H1 (cell line): ENCODE data around the gene NFKBIL1.

Experiments
- ASH2L ChIP-seq: fragments of 200-600, 300-600 bp; sonication (generic); IDR thresholded peaks from one replicate; pipeline ENCODE4 v1.7.1; 2017; ENCODE audit warnings: low read length
- CBX8 ChIP-seq: fragments of 300-800, 300-1000 bp; sonication (generic); IDR thresholded peaks from 2 replicates; pipeline ENCODE4 v1.7.1; 2016; ENCODE audit warnings: low read depth, low read length, borderline replicate concordance
- CHD2 ChIP-seq: IDR thresholded peaks from 2 replicates; pipeline ENCODE4 v1.6.1; 2012; ENCODE audit warnings: low read length, improper control_type of control experiment
- CTCF ChIP-seq, 3 experiments: IDR thresholded peaks; 1 replicate in 2 of 3; 2 replicates in 1 of 3; pipeline versions ENCODE4 v1.5.1 to v1.6.1; 2011; ENCODE audit warnings: low read length in 3 of 3, mild to moderate bottlenecking in 3 of 3, inconsistent platforms in 2 of 3, low read depth in 1 of 3, moderate library complexity in 1 of 3; ENCODE audit not compliant: insufficient read depth in 1 of 3; ENCODE audit errors: control extremely low read depth in 1 of 3
- E2F6 ChIP-seq: IDR thresholded peaks from 2 replicates; pipeline ENCODE4 v1.6.1; 2012; ENCODE audit warnings: inconsistent platforms
- EP300 ChIP-seq, 2 experiments: IDR thresholded peaks; 1 replicate in 1 of 2; 2 replicates in 1 of 2; pipeline ENCODE4 v1.6.1; 2011 to 2012; ENCODE audit warnings: low read depth in 2 of 2, low read length in 2 of 2, mild to moderate bottlenecking in 2 of 2, borderline replicate concordance in 1 of 2, inconsistent platforms in 1 of 2, moderate library complexity in 1 of 2
- EZH2 ChIP-seq: fragments of 200-600 bp; sonication (generic); IDR thresholded peaks from 2 replicates; pipeline ENCODE4 v1.7.1; 2012; ENCODE audit warnings: low read depth, mild to moderate bottlenecking, moderate library complexity, low read length, inconsistent platforms; ENCODE audit not compliant: severe bottlenecking
- GABPA ChIP-seq: IDR thresholded peaks from 2 replicates; pipeline ENCODE4 v1.6.1; 2011; ENCODE audit warnings: mild to moderate bottlenecking, low read length, moderate library complexity, borderline replicate concordance; ENCODE audit not compliant: insufficient read depth
- HDAC2 ChIP-seq, 2 experiments: fragments of 300-600 bp in 1 of 2; sonication (generic) in 1 of 2; IDR thresholded peaks; 2 replicates each; pipeline ENCODE4 v1.6.1; 2011 to 2012; ENCODE audit warnings: low read depth in 2 of 2, low read length in 2 of 2, mild to moderate bottlenecking in 2 of 2, moderate library complexity in 2 of 2, borderline replicate concordance in 1 of 2, inconsistent platforms in 1 of 2
- POLR2A ChIP-seq, 2 experiments: IDR thresholded peaks; 1 replicate in 1 of 2; 2 replicates in 1 of 2; pipeline ENCODE4 v1.6.1; 2011; ENCODE audit warnings: low read depth in 2 of 2, low read length in 2 of 2, mild to moderate bottlenecking in 2 of 2; ENCODE audit errors: control extremely low read depth in 1 of 2
- POLR2AphosphoS5 ChIP-seq: IDR thresholded peaks from 2 replicates; pipeline ENCODE4 v1.6.1; 2011; ENCODE audit warnings: low read depth, low read length
- TCF12 ChIP-seq: IDR thresholded peaks from 2 replicates; pipeline ENCODE4 v1.6.1; 2011; ENCODE audit warnings: low read depth, mild to moderate bottlenecking, low read length
- ZNF274 ChIP-seq: IDR thresholded peaks from 2 replicates; pipeline ENCODE4 v1.7.0; 2012; ENCODE audit warnings: low read length, borderline replicate concordance; ENCODE audit errors: extremely low read depth
- TF ChIP-seq, protein P1 (sequence below): fragments of 300-600 bp; sonication (generic); IDR thresholded peaks from 2 replicates; pipeline ENCODE4 v1.7.1; 2012; ENCODE audit warnings: low read length, moderate library complexity, mild to moderate bottlenecking, inconsistent platforms; ENCODE audit not compliant: insufficient replicate concordance

- no peak for TF ChIP-seq CTCF (IDR thresholded peaks at IDR 0.05; ENCODE audit: control extremely low read depth in 1 of 3, insufficient read depth in 1 of 3, low read depth in 1 of 3, low read length in 3 of 3)
- no peak for TF ChIP-seq POLR2A (IDR thresholded peaks at IDR 0.05; ENCODE audit: control extremely low read depth in 1 of 2, low read depth in 2 of 2, low read length in 2 of 2)
- TF ChIP-seq ASH2L, result no peak
- TF ChIP-seq, protein P1, sequence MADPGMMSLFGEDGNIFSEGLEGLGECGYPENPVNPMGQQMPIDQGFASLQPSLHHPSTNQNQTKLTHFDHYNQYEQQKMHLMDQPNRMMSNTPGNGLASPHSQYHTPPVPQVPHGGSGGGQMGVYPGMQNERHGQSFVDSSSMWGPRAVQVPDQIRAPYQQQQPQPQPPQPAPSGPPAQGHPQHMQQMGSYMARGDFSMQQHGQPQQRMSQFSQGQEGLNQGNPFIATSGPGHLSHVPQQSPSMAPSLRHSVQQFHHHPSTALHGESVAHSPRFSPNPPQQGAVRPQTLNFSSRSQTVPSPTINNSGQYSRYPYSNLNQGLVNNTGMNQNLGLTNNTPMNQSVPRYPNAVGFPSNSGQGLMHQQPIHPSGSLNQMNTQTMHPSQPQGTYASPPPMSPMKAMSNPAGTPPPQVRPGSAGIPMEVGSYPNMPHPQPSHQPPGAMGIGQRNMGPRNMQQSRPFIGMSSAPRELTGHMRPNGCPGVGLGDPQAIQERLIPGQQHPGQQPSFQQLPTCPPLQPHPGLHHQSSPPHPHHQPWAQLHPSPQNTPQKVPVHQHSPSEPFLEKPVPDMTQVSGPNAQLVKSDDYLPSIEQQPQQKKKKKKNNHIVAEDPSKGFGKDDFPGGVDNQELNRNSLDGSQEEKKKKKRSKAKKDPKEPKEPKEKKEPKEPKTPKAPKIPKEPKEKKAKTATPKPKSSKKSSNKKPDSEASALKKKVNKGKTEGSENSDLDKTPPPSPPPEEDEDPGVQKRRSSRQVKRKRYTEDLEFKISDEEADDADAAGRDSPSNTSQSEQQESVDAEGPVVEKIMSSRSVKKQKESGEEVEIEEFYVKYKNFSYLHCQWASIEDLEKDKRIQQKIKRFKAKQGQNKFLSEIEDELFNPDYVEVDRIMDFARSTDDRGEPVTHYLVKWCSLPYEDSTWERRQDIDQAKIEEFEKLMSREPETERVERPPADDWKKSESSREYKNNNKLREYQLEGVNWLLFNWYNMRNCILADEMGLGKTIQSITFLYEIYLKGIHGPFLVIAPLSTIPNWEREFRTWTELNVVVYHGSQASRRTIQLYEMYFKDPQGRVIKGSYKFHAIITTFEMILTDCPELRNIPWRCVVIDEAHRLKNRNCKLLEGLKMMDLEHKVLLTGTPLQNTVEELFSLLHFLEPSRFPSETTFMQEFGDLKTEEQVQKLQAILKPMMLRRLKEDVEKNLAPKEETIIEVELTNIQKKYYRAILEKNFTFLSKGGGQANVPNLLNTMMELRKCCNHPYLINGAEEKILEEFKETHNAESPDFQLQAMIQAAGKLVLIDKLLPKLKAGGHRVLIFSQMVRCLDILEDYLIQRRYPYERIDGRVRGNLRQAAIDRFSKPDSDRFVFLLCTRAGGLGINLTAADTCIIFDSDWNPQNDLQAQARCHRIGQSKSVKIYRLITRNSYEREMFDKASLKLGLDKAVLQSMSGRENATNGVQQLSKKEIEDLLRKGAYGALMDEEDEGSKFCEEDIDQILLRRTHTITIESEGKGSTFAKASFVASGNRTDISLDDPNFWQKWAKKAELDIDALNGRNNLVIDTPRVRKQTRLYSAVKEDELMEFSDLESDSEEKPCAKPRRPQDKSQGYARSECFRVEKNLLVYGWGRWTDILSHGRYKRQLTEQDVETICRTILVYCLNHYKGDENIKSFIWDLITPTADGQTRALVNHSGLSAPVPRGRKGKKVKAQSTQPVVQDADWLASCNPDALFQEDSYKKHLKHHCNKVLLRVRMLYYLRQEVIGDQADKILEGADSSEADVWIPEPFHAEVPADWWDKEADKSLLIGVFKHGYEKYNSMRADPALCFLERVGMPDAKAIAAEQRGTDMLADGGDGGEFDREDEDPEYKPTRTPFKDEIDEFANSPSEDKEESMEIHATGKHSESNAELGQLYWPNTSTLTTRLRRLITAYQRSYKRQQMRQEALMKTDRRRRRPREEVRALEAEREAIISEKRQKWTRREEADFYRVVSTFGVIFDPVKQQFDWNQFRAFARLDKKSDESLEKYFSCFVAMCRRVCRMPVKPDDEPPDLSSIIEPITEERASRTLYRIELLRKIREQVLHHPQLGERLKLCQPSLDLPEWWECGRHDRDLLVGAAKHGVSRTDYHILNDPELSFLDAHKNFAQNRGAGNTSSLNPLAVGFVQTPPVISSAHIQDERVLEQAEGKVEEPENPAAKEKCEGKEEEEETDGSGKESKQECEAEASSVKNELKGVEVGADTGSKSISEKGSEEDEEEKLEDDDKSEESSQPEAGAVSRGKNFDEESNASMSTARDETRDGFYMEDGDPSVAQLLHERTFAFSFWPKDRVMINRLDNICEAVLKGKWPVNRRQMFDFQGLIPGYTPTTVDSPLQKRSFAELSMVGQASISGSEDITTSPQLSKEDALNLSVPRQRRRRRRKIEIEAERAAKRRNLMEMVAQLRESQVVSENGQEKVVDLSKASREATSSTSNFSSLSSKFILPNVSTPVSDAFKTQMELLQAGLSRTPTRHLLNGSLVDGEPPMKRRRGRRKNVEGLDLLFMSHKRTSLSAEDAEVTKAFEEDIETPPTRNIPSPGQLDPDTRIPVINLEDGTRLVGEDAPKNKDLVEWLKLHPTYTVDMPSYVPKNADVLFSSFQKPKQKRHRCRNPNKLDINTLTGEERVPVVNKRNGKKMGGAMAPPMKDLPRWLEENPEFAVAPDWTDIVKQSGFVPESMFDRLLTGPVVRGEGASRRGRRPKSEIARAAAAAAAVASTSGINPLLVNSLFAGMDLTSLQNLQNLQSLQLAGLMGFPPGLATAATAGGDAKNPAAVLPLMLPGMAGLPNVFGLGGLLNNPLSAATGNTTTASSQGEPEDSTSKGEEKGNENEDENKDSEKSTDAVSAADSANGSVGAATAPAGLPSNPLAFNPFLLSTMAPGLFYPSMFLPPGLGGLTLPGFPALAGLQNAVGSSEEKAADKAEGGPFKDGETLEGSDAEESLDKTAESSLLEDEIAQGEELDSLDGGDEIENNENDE, result no peak
- TF ChIP-seq TCF12, result no peak
- no peak for TF ChIP-seq ZNF274
- TF ChIP-seq E2F6, result no peak
- TF ChIP-seq EP300 (IDR thresholded peaks at IDR 0.05; ENCODE audit: borderline replicate concordance in 1 of 2, low read depth in 2 of 2, low read length in 2 of 2), result no peak
- no peak for TF ChIP-seq EZH2
- no peak for TF ChIP-seq POLR2AphosphoS5
- no peak for TF ChIP-seq HDAC2 (IDR thresholded peaks at IDR 0.05; ENCODE audit: borderline replicate concordance in 1 of 2, low read depth in 2 of 2, low read length in 2 of 2)
- no peak for TF ChIP-seq CBX8
- no peak for TF ChIP-seq CHD2
- no peak for TF ChIP-seq GABPA
Measured at GRCh38 chr6:31556307-31556706, 8.9 kb downstream of the NFKBIL1 start.
